ENCODE results near the gene GPR146.

GPR146 gene

GRCh38 chr7:1011297-1012003, 32.9 kb upstream of the GPR146 start:
- no peak for DNase-seq

- no peak for DNase-seq
These were observed 32.2 kb upstream of the GPR146 start for GRCh38 chr7:1012004-1012715.

GRCh38 chr7:1012716-1013095, 31.6 kb upstream of the GPR146 start:
- DNase-seq, result no peak

- no peak for DNase-seq
These were observed 30.8 kb upstream of the GPR146 start for GRCh38 chr7:1013581-1013980.

- DNase-seq, result no peak
These were observed 29.7 kb upstream of the GPR146 start for GRCh38 chr7:1014681-1015080.

- no peak for DNase-seq
These were observed 28.9 kb upstream of the GPR146 start for GRCh38 chr7:1015196-1016121.

- no peak for DNase-seq
These were observed 27.5 kb upstream of the GPR146 start for GRCh38 chr7:1016577-1017531.

- DNase-seq, result no peak
These were observed 26.6 kb upstream of the GPR146 start for GRCh38 chr7:1017586-1018333.

GRCh38 chr7:1018334-1018695, 26.0 kb upstream of the GPR146 start:
- DNase-seq, result no peak

- no peak for DNase-seq
These were observed 25.0 kb upstream of the GPR146 start for GRCh38 chr7:1019255-1019785.

- no peak for DNase-seq
These were observed 24.3 kb upstream of the GPR146 start for GRCh38 chr7:1019789-1020610.

- no peak for DNase-seq
These were observed 23.5 kb upstream of the GPR146 start for GRCh38 chr7:1020849-1021251.

GRCh38 chr7:1021366-1021765, 23.0 kb upstream of the GPR146 start:
- DNase-seq, result no peak

GRCh38 chr7:1021931-1022330, 22.4 kb upstream of the GPR146 start:
- DNase-seq, result no peak

- DNase-seq, result no peak
These were observed 22.0 kb upstream of the GPR146 start for GRCh38 chr7:1022356-1022755.

- no peak for DNase-seq
These were observed 21.4 kb upstream of the GPR146 start for GRCh38 chr7:1022801-1023465.

GRCh38 chr7:1024331-1024841, 20.0 kb upstream of the GPR146 start:
- DNase-seq, result no peak

- DNase-seq, result no peak
These were observed 19.2 kb upstream of the GPR146 start for GRCh38 chr7:1024876-1025742.

All from COR-L47 (cell line).